Neural cell (in vitro differentiated cells): ENCODE results near the gene MBD2. TPM values are rescaled to one million over a fixed set of nuclear protein-coding genes. Genes with fewer than 3 reads are reported as not detected.

ENCODE experiments used
- H2AFZ ChIP-seq: fragments of 200-600, 300-800 bp; sonication (generic), shearing (Covaris generic); 2 replicates; pipeline ENCODE4 v1.6.0; 2014; ENCODE audit warnings: low read depth, mild to moderate bottlenecking, antibody characterized with exemption, low read length, moderate library complexity
- H3F3A ChIP-seq: fragments of 200-600 bp; shearing (Covaris generic); 2 replicates; pipeline ENCODE4 v1.6.1; 2016; ENCODE audit warnings: mild to moderate bottlenecking, moderate library complexity, mixed read lengths, antibody characterized with exemption, low read length; ENCODE audit not compliant: insufficient read depth, poor library complexity, severe bottlenecking
- H3K27ac ChIP-seq: fragments of 200-600, 300-800 bp; sonication (generic), shearing (Covaris generic); 2 replicates; pipeline ENCODE4 v1.5.1; 2014; ENCODE audit warnings: mild to moderate bottlenecking, low read length, moderate library complexity
- H3K27me3 ChIP-seq: fragments of 300-800, 200-600 bp; sonication (generic), shearing (Covaris generic); 2 replicates; pipeline ENCODE4 v1.6.0; 2014; ENCODE audit warnings: mild to moderate bottlenecking, low read depth, low read length, moderate library complexity; ENCODE audit not compliant: insufficient read depth
- H3K36me3 ChIP-seq: fragments of 300-800, 200-600 bp; sonication (generic), shearing (Covaris generic); 2 replicates; pipeline ENCODE4 v1.5.1; 2014; ENCODE audit warnings: mild to moderate bottlenecking, antibody characterized with exemption, low read length, moderate library complexity; ENCODE audit not compliant: insufficient read depth
- H3K4me2 ChIP-seq: fragments of 300-800, 200-600 bp; sonication (generic), shearing (Covaris generic); 2 replicates; pipeline ENCODE4 v1.6.0; 2014; ENCODE audit warnings: mild to moderate bottlenecking, low read length
- H3K4me3 ChIP-seq: fragments of 300-800, 200-600 bp; sonication (generic), shearing (Covaris generic); 2 replicates; pipeline ENCODE4 v1.5.1; 2014; ENCODE audit warnings: mild to moderate bottlenecking, low read length, moderate library complexity
- H3K79me2 ChIP-seq: fragments of 200-600 bp; shearing (Covaris generic); replicated peaks from 2 replicates; pipeline ENCODE4 v1.6.0; 2014; ENCODE audit warnings: mild to moderate bottlenecking, low read length, moderate library complexity; ENCODE audit not compliant: insufficient read depth
- H3K9ac ChIP-seq: fragments of 300-800, 200-600 bp; sonication (generic), shearing (Covaris generic); 2 replicates; pipeline ENCODE4 v1.6.1; 2016; ENCODE audit warnings: mild to moderate bottlenecking, low read length, mixed read lengths
- H3K9me2 ChIP-seq: fragments of 200-600 bp; shearing (Covaris generic); 2 replicates; pipeline ENCODE4 v1.6.1; 2016; ENCODE audit warnings: mild to moderate bottlenecking, low read length, mixed read lengths; ENCODE audit not compliant: insufficient read depth
- H3K9me3 ChIP-seq: fragments of 200-600, 300-800 bp; sonication (generic), shearing (Covaris generic); 2 replicates; pipeline ENCODE4 v1.6.1; 2016; ENCODE audit warnings: mild to moderate bottlenecking, mixed run types, low read length, moderate library complexity, mixed read lengths
- H4K20me1 ChIP-seq: fragments of 200-600 bp; shearing (Covaris generic); 2 replicates; pipeline ENCODE4 v1.6.1; 2016; ENCODE audit warnings: mild to moderate bottlenecking, mixed run types; ENCODE audit not compliant: insufficient read depth
- CTCF ChIP-seq: fragments of 450-650 bp; IDR thresholded peaks from 2 replicates; pipeline ENCODE4 v1.5.1; 2014; ENCODE audit warnings: antibody characterized with exemption, mild to moderate bottlenecking, moderate library complexity; ENCODE audit not compliant: poor library complexity, severe bottlenecking
- EP300 ChIP-seq: fragments of 450-650 bp; conservative IDR thresholded peaks from 2 replicates; pipeline ENCODE4 v1.6.1; 2014; ENCODE audit warnings: antibody characterized with exemption, mild to moderate bottlenecking, moderate library complexity; ENCODE audit not compliant: poor library complexity, severe bottlenecking
- EZH2 ChIP-seq: fragments of 200-600, 300-800 bp; shearing (Covaris generic), sonication (generic); IDR thresholded peaks from 2 replicates; pipeline ENCODE4 v1.6.1; 2014; ENCODE audit warnings: antibody characterized with exemption, low read length, borderline replicate concordance, mild to moderate bottlenecking; ENCODE audit not compliant: insufficient read depth, poor library complexity, severe bottlenecking
- MXI1 ChIP-seq: fragments of 450-650 bp; conservative IDR thresholded peaks from 2 replicates; pipeline ENCODE4 v1.6.1; 2014; ENCODE audit warnings: antibody characterized with exemption, mild to moderate bottlenecking; ENCODE audit not compliant: poor library complexity, severe bottlenecking
- POLR2AphosphoS5 ChIP-seq: IDR thresholded peaks from 2 replicates; pipeline ENCODE4 v1.6.1; 2012
- RAD21 ChIP-seq: fragments of 450-650 bp; conservative IDR thresholded peaks from 2 replicates; pipeline ENCODE4 v1.6.1; 2014; ENCODE audit warnings: antibody characterized with exemption, mild to moderate bottlenecking, moderate library complexity
- SMC3 ChIP-seq: fragments of 450-650 bp; conservative IDR thresholded peaks from 2 replicates; pipeline ENCODE4 v1.6.1; 2014; ENCODE audit warnings: antibody characterized with exemption, mild to moderate bottlenecking, moderate library complexity; ENCODE audit not compliant: poor library complexity
- TAF1 ChIP-seq: IDR thresholded peaks from 2 replicates; pipeline ENCODE4 v1.6.1; 2012; ENCODE audit warnings: low read depth
- polyA plus RNA-seq: library from polyadenylated mRNA; depleted of rRNA; stranded (reverse); fragments of >200 nt; gene quantifications from 2 replicates; pipeline ENCODE4 v1.2.3, GENCODE V29; 2014
- TF ChIP-seq, protein P1 (sequence below): IDR thresholded peaks from 2 replicates; pipeline ENCODE4 v1.6.1; 2012; ENCODE audit warnings: borderline replicate concordance

The MBD2 gene
- polyA plus RNA-seq, 1 donor from 2014 or later: 16.4 TPM

GRCh38 chr18:54233747-54234146, 9.3 kb upstream of the MBD2 start:
- no peaks in the 10 kb centered on the region for H3F3A ChIP-seq
- TF ChIP-seq TAF1: no peak
- no peak for TF ChIP-seq EP300
- TF ChIP-seq SMC3: no peak
- TF ChIP-seq EZH2: no peak
- TF ChIP-seq POLR2AphosphoS5: no peak
- no peak for TF ChIP-seq MXI1
- no peak overlapping the region for H3K4me3 ChIP-seq
- H3K4me2 ChIP-seq: no peak overlapping the region
- no peak overlapping the region for H2AFZ ChIP-seq
- H3K36me3 ChIP-seq: no peaks in the 10 kb centered on the region
- H3K9ac ChIP-seq: no peak overlapping the region
- H3K27ac ChIP-seq: no peak overlapping the region
- no peaks in the 10 kb centered on the region for H3K27me3 ChIP-seq
- H3K9me3 ChIP-seq: no peaks in the 10 kb centered on the region
- no peaks in the 10 kb centered on the region for H4K20me1 ChIP-seq
- no peaks in the 10 kb centered on the region for H3K9me2 ChIP-seq
- no peaks in the 10 kb centered on the region for H3K79me2 ChIP-seq

GRCh38 chr18:54233228-54233625, 8.8 kb upstream of the MBD2 start:
- TF ChIP-seq MXI1: no peak
- no peak for TF ChIP-seq TAF1
- TF ChIP-seq EP300: no peak
- no peak for TF ChIP-seq EZH2
- no peak for TF ChIP-seq SMC3
- no peak for TF ChIP-seq POLR2AphosphoS5
- TF ChIP-seq CTCF: no peak
- TF ChIP-seq RAD21: no peak
- TF ChIP-seq, protein P1, sequence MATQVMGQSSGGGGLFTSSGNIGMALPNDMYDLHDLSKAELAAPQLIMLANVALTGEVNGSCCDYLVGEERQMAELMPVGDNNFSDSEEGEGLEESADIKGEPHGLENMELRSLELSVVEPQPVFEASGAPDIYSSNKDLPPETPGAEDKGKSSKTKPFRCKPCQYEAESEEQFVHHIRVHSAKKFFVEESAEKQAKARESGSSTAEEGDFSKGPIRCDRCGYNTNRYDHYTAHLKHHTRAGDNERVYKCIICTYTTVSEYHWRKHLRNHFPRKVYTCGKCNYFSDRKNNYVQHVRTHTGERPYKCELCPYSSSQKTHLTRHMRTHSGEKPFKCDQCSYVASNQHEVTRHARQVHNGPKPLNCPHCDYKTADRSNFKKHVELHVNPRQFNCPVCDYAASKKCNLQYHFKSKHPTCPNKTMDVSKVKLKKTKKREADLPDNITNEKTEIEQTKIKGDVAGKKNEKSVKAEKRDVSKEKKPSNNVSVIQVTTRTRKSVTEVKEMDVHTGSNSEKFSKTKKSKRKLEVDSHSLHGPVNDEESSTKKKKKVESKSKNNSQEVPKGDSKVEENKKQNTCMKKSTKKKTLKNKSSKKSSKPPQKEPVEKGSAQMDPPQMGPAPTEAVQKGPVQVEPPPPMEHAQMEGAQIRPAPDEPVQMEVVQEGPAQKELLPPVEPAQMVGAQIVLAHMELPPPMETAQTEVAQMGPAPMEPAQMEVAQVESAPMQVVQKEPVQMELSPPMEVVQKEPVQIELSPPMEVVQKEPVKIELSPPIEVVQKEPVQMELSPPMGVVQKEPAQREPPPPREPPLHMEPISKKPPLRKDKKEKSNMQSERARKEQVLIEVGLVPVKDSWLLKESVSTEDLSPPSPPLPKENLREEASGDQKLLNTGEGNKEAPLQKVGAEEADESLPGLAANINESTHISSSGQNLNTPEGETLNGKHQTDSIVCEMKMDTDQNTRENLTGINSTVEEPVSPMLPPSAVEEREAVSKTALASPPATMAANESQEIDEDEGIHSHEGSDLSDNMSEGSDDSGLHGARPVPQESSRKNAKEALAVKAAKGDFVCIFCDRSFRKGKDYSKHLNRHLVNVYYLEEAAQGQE: no peak
- Histone ChIP-seq H4K20me1 (no peaks in the 10 kb centered on the region), H3K4me2 (no peak overlapping the region), H3F3A (no peaks in the 10 kb centered on the region), H3K9me2 (no peaks in the 10 kb centered on the region), H2AFZ (no peak overlapping the region), H3K27ac (no peak overlapping the region), H3K4me3 (no peak overlapping the region), H3K9me3 (no peaks in the 10 kb centered on the region), H3K27me3 (no peaks in the 10 kb centered on the region), H3K36me3 (no peaks in the 10 kb centered on the region), H3K79me2 (no peaks in the 10 kb centered on the region), H3K9ac (no peak overlapping the region)
